SHP77 (cell line): ENCODE results near the gene DPM2.
A peak's percentile ranks its signal among the peaks of the same experiment; 100 is the strongest.

Experiments
- DNase-seq, 2 experiments: peaks; one replicate each; lab custom pipeline; 2025; lab: John Stamatoyannopoulos, UW

The DPM2 gene

DNA sequence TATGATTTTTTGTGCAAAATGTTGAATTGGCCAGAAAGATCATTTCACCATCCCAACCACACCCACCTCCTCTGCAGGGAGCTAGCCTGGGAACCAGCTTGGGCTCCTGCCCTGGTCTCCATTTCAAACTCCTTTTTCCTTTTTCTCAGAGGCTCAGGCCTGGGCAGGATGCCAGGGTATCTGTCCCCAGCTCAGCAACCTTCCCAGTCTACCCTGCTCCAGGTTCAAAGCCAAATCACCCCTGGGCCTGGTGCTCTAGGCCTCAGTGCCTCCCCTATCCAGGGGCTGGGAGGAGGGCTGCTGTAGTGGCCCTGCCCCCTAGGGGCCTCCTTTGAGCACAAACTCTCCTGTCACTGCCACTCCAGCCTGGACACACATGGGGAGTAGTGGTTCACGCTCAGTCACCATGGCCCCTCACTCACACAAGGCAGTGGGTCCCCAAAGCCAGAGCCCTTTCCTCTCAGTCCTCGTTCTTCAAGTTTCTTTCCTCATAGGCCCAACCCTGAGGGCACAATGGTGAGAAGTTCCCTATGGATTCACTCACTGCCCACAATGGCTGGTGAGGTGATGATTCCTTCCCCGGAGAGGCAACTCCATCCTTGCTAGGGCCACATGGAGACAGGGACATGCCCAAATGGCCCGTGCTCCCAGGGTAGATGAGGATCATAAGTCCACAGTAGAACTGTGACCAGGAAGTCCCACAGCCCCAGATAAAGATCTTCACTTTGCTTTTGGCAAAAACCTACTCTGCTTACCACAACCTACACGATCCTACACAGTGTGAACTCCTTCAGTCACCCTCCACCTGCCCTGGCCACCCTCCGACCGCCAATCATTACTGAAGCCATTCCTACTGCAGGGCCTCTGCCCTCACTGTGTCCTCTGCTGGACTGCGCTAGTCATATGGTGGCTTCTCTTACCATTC lies 19.2 kb downstream of the DPM2 start:
- no peak for DNase-seq

DNA sequence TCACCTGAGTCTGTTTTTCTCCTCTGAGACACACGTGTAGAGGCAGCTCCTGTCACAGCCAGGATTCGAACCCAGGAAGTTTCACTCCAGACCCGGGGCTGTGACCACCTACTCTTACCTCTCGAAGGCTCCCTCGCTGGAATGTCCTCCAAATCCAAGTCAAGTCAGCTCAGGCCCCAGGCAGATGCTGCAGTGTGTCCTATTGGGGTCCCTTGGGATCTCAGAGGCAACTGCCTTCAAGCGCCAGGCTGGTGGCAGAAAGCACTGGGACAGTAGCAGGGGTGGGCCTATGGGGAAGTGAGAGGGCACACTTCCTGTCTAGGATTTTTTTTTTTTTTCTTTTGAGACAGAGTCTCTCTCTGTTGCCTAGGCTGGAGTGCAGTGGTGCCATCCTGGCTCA lies 20.1 kb downstream of the DPM2 start:
- DNase-seq = no peak

GRCh38 chr9:127916720-127917581 lies 20.7 kb downstream of the DPM2 start, which contains the start of gene ST6GALNAC4:
Gene ST6GALNAC4 (minus strand): TSS chr9:127917041. CDS start chr9:127916419, 622 bp downstream.
- DNase-seq = peak; percentile 70 to 92

DNA sequence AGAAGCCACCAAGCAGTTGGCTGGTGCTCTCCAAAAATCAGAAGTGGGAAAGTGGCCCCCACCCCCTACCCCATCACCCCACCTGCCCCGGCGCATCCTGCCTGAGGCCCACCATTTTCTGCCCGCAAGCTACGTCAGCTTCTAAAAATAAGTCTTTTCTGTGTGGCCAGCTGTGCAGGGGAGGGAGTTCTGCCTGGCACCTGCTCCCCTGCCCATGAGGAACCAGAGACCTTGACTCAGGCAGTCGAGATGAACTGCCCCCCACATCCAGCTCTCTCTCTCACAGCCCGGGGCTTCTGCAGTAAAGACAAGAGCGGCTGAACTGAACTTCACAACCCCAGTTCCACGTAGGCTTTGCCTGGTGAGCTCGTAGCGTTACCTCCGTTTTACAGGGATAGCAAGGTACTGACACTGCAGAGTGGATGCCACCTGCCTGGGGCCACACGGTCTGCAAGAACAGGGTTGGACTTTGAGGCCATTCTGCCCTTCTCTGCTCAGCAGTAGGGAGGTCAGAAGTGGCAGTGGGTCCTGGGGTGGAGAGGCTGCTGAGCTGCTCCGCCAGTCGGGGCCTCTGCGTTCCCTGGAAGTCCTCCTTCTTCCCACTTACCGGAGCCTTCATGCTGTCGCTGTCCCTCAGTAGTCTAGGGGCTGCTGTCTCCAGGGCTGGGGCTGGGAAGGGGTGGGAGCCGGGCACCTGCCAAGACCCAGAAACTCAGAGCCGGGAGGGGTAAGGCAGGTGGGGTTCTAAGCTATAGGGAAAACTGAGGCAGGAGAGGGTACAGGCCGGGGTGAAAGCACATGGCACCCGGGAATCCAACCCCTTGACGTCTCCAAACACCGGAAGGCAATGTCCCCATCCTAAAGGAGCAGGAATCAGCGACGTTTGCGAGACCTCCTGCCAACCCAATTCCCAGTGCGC lies 21.6 kb downstream of the DPM2 start:
- peak; percentile 84 to 90 for DNase-seq

- peak in 1 of 2 experiments; percentile 74 for DNase-seq
Measured at GRCh38 chr9:127915325-127915752, 22.3 kb downstream of the DPM2 start.

GRCh38 chr9:127913682-127914081 lies 24.0 kb downstream of the DPM2 start:
- no peak for DNase-seq

- DNase-seq = peak; percentile 46 to 68
Measured at GRCh38 chr9:127912882-127913281, 24.8 kb downstream of the DPM2 start.

- no peak for DNase-seq
Measured at GRCh38 chr9:127912296-127912695, 25.4 kb downstream of the DPM2 start.

- DNase-seq = no peak
Measured at GRCh38 chr9:127910613-127911205, 26.9 kb downstream of the DPM2 start.

DNA sequence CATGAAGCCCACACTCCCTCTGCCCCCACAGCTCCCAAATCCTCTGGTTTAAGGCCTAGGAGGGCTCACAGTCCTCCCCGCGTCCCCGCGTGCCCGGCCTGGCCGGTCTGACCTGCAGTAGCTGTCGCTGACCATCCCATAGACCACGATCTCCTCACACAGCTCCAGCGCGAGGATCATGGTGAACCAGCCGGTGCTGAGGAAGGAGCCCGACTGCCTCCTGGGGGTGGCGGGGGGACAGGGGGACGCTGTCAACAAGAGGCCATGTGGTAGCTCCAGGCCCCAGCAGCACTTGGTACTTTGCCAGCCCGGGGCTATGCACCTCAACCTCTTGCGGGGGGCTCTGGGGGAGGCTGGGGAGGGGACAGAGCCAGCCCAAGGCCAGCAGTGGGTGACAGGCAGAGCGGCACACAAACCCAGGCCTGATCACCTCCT lies 27.8 kb downstream of the DPM2 start:
- no peak for DNase-seq

DNA sequence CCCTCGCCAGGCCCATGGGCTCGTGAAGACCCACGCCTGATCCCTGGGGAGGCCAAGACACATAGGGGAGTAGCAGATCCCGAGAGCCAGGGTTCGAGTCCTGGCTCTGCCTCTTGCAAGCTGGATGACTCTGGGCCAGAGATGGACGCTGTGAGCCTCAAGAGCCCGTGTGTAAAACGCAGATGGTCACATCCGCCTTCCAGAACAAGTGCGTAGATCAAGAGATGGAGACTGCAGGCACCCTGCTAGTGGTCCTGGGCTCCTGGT lies 29.1 kb downstream of the DPM2 start:
- DNase-seq = no peak

- DNase-seq = no peak
Measured at GRCh38 chr9:127907867-127908659, 29.6 kb downstream of the DPM2 start.

DNA sequence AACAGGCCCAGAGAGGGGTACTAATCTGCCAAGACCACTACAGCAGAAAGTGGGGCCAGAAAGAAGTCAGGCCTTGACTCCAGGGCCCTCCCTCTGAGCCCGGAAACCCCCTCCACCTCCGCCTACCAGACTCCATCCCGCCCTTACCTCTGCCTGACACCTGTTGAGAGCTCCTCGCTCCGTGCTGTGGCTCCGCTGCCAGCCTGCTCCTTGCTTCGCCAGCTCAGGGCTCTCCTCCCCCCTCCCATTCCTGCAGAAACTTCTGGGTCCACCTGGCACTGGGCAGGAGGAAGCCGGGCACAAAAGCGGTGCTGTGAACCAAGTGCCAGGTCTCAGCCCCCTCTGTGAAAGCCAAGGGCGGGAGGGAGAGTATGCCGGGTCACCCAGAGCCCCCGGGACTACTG lies 31.9 kb downstream of the DPM2 start:
- no peak for DNase-seq

- DNase-seq = no peak
Measured at GRCh38 chr9:127905004-127905728, 32.5 kb downstream of the DPM2 start.

DNA sequence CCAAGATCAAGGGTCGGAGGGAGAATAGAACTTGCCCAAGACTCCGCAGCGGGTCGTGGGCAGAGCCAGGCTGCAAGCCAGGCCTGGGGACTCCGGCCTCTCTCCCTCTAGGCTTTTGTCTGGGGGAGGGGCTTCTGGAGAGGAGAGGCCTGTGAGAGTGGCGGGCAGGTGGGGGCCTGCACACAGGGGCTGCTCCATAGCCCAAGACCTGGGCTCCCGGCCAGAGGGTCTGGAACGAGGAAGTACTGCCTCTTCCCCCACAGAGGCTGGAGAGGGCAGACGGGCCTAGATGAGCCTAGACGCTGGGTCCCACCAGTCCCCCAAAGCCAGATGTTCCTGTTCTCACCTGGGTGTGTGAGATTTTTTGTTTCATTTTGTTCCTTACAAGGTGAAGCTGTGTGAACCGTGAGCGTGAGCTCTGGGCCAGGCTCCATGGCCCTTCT lies 33.1 kb downstream of the DPM2 start:
- DNase-seq = no peak

- no peak for DNase-seq
Measured at GRCh38 chr9:127903557-127904475, 33.8 kb downstream of the DPM2 start.

- DNase-seq = peak; percentile 42 to 59
Measured at GRCh38 chr9:127899128-127899943, 38.3 kb downstream of the DPM2 start, which contains the start of gene ST6GALNAC6. Gene ST6GALNAC6 (minus strand): TSS chr9:127899603. CDS start chr9:127897981, 1,622 bp downstream.
